Stimulated activated CD4-positive, alpha-beta T cell treated with anti-CD3 and anti-CD28 coated beads, TNF-alpha, amount 100 ng/mL, for 4 hours (primary cell): ENCODE data around the gene ENTR1.
A peak's percentile ranks its signal among the peaks of the same experiment; 100 is the strongest.

ENCODE experiments used
- DNase-seq, 3 experiments: peaks; one replicate each; pipeline ENCODE4 v3.0.0-alpha.2; 2020; ENCODE audit warnings: low read depth in 3 of 3

Gene ENTR1

DNA sequence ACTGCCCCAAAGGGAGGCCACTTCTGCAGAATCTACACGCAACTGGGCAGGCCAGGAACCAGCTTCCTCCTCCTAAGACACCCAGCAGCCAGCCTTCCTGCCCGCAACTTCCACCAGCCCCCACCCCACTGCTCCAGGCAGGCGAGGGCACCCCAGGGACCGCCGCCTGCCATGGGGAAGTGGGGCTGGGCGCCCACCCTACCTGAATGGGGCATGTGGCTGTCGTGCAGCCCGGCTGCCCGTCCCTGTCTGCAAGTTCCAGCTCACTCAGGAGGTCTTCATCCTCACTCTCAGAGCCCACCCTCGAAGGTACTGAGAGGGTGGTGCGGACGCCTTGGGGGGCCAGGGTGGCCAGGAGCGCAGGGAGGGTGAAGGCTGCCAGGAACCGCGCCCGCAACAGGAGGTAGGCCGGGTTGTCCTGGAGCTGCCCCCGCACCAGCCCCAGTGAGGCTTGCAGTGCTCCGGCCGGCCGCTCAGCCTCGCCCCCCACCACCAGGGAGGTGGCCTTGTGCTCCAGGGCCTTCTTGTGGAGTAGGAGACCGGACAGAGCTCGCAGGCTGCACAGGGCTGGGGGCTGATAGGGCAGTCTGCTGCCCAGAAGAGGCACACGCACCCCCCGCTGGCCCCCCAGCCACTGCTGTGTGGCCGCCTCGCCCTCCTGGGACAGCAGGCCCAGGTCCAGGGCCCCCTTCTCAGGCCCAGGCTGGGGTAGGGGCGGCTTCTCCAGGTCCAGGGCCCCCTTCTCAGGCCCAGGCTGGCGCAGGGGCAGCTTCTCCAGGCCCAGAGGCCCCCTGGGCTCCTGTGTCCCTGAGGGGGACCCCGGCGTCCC is 32.9 kb downstream of the ENTR1 start:
- no peak for DNase-seq

DNA sequence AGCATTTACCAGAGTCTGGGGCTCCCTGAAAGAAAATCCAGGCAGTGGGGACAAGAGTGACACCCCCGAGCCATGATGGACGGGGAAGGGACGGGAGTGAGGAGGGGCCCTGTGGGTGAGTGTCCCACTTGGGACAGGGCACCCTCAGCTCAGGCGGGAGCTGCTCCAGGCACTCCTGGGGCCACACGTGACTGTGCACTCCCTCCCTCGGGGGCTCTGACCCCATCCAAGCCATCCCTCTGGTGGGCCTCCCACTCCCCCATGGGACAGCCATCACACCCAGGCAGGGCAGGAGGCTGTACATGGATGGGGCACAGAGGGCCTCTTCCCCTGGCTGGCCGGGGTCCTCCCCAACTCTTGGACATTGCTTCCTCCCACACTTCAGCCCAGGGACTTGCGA is 34.0 kb downstream of the ENTR1 start:
- DNase-seq: no peak

DNA sequence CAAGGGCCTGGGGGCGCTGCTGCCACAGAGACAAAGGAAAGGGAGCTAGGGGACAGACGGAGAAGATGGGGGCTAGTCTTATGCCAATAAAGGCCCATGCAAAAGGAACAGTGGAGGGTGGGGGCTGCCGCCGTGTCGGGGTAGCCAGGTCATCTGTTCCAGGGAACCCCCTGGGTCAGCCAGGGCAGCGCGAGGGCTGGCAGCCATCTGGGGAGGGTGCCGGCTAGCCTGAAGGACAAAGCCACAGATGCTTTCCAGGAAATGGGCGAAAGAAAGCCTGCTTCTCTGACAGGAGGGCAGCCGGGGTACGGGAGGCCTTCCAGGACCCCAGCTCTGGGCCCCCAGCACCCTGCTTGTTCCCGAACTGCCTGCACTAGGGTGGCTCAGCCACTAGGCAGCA is 35.3 kb downstream of the ENTR1 start:
- DNase-seq: no peak

DNA sequence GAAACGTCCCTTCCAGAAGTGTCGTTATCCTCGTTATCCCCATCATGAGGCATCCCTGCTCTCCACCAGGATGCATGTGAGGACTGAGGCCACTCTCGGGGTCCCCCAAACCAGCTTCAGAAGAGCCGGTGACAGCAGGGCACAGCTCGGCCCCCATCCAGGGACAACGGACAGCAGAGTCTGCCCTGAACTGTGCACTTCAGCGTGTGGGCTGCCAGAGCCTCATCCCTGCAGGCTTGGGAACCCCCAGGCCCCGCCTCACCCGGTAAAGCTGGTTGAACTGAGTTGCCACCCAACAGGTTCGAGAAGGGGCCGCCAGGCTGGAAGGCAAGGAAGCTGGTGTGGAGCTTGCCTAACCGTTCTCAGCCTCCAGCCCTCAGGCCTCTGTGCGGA is 36.2 kb downstream of the ENTR1 start:
- DNase-seq: no peak

DNA sequence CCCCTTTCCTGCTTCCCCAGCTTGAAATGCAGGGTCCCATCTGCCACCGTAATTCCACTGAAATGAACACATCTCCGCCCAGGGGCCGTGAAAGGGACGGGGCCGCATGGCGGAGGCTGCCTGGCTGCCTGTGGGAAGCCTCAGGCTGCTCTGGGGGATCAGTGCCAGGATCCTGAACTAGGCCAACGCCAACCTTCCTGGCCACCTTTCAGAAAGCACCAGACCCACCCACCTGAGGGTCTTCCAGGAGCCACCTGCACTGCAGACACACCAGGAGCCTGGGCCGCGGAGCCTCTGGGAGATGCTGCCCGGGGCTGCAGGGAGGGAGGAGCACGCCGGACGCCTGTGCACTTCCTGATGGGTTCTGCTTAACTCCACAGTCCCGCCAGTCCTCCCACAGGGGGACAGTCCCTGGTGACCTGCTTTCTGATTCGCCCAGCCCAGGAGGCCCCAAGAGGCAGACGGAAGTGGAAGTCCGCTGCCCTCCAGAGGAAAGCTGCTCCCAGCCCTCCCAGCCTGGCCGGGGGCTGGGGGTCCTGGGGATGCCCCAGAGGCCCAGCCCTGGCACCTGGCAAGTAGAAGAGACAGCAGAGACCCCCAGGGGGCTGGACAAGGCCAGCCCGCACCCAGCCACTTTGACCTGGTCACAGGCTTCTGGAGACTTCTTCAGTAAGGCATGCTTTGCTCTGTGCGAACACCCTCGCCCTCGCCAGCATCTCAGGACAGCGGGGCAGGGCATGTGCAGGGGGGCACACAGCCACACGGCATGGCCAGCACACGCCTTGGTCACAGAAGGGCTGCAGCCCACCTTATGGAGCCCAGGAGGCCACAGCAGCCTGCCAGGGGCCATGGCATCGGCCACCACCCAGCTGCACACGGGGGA is 36.9 kb downstream of the ENTR1 start, which contains the start of gene CARD9:
TSS of gene CARD9 (minus strand) at position 370 of the 883 bp plus-strand sequence. CDS start 1,591 bp downstream, outside the sequence.
- no peak for DNase-seq

DNA sequence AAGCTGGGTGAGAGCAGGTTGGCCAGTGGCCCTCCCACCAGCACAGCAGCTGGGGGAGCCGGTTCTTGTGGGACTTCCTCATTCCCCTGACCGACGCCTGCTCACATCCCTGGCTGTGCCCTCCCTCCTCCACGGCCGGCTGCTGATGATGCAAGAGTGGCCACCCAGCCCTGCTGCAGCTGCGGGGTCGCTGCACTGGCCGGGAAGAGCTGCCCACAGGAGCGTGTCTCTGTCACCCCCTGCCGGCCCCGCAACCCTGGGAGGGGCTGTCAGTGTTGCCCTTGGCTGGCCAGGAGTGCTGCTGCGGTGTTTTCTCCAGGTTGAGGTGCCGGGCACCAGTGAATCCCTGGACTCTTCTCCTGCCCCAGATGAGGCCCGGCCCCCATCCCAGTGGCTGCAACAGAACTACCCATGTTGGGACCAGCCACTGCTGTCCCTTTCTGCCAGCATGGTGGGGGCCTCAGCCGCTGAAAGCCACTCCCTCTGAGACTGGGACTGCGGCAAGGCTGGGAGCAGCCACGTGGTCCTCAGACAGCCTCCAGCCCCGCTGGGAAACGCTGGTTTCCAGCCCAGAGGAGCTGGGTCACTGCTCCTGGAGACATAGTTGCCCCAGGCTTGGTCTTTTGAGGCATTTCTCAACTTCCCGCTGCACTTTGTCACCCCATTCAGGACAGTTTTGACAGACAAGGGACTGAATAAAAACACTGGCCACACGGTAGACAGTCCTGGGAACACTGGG is 37.7 kb downstream of the ENTR1 start:
- no peak for DNase-seq

DNA sequence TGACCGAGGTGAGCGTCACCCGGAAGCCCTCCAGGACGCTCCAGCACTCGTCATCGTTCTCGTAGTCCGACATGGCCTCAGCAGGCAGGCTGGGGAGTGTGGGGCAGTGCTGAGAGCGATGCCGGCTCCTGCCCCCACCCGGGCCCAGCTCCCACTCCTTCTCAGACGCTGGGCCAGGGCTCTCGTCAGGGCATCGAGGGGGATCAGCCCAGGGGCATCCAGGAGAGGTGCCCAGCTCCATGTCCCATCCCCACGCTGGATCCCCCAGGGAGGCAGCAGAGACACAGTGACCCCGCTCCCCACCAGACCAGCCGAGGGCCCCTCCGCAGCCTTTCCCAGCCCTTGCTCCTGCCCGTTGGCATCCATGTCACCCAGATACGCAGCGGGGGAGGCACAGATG is 38.4 kb downstream of the ENTR1 start:
- DNase-seq: no peak

DNA sequence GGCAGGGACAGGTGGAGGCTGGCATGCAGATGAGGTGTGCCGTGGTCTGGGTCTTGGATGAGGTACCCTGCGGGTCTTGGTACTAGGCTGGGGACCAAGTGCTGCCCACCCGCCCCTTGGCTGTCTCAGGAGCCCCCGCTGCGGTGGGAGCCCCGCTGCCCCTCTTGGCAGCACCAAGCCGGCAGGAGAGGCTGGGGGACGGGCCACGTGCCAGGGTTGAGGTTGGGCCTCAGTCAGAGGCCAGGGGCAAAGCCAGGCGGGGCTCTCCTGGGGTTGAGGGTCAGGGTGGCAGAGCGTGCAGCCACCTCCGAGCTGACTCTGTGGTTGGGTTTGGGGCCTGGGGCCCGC is 38.9 kb downstream of the ENTR1 start:
- no peak for DNase-seq

DNA sequence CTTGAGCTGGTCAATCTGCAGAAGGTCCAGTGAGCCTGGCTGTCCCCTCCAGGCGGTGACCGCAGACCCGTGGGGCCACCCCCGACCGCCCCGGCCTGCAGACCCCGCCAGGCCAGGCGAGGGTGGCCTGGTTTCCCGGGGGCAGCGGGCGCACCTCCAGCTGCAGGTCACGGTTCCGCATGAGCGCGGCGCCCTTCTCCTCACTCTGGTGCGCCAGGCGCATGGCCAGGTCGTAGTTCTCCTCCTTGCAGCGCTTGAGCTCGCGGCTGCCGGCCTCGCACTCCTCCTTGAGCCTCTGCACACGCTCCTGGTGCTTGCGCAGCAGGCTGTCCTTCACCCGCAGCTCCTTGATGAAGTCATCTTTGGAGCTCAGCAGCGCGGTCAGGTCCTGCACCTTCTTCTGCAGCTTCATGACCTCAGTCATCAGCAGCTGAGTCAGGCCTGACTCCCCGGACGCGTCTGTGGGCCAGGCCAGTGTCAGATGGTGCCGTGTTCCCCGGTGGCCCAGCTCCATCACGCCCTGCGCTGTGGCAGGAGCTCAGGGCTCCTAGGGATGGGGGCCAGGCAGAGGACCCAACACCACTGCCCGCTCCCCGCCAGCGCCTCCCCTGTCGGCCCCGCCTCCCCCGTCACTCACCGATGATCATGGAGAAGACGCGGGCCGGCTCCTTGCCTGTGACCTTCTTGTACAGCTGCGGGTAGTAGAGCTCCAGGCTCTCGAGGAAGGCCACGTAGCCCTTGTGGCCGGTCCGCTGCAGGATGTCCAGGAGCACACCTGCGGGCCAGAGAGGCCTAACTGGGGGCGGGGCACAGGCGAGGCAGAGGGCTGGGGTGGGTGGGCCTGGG is 39.5 kb downstream of the ENTR1 start:
- no peak for DNase-seq

DNA sequence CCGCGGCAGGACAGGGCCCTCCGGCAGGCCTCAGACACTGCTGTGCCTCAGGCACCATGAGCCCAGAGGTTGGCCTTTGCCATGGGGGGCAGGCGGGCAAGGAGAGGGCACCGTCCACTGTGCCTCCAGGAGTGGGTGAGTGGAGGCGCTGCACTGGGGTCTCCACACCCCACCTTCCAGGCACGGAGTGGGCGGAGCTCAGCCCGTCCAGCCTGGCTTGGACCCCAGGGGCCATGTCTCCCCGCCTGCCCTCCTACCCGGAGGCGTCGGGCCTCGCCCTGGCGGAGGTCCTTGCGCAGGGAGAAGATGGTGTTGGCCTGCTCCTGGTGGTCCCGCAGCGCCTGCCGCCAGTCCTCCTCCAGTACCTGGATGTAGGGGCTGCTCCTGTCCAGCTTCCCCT is 40.4 kb downstream of the ENTR1 start:
- no peak for DNase-seq

DNA sequence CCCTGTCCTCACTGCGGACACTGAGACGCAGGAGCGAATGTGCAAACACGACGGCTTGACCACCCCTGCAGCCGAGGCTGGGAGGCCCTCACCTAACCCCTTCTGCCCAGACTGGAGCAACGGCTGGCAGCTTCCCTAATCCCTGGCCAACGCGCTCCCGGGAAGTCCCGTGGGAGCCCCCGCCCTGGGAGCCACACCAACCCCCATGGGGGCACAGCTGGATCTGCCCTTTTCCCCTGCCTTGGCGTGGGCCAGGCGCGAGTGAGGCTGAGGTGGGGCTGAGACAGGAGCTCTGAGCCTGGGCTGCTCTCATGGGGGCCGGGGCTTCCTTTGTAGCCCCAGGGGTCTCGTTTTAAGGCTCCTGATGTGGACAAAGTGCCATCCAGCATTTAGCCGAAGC is 42.2 kb downstream of the ENTR1 start:
- no peak for DNase-seq

DNA sequence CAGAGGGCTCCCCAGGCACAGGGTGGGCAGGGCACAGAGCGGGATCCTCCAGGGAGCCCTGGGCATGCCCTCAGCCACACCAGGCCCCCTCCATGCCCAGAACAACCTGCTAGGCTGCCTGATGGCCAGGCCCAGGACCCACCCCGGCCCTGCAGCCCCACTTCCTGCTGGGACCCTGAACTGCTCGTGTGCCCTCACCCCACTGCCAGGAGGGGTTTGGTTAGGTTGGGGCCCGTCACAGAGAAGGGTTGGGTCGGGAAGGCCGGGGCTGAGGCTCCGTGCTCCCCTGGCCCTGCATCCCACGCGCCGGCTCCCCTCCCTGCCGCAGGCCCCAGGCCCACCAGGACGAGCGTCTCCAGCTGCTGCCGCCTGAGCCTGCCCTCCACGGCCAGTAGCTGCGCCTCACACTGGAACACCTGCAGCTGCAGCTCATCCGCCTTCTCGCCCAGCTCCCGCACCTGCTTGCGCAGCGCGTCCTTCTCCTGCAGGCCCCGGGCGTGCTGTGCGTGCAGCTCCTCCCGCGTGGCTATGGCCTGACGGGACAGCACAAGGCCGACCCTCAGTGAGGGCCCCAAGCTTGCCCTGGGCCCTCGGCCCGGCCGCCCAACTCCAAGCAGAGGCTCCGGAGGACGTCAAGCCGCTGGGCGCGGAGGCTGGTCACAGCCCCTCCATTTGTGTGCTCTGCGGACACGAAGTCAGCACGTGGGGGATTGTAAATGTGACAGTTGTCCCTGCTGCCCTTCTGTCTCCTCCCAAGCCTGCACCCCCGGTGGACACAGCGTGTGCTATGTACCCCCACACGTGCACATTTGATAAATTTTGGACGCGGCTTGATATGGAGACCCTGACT is 42.9 kb downstream of the ENTR1 start:
- no peak for DNase-seq

DNA sequence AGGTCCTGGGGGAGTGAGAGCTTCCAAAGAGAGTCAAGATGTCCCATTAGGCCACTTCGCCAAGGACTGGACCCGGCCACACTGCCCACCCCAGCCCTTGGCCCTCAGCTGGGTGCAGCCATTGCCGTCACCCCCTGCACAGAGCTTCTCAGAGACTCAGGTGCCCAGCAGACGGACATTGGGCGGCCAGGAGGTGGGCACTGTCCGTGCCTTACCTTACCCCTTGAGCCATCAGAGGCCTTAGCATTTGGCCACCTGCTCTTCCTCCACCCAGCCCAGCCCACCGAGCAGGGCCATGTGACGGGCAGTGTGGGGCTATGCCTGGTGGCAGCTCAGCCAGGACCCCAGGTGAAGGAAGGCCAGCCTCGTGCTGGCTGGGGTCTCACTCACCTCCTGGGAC is 43.6 kb downstream of the ENTR1 start:
- no peak for DNase-seq

DNA sequence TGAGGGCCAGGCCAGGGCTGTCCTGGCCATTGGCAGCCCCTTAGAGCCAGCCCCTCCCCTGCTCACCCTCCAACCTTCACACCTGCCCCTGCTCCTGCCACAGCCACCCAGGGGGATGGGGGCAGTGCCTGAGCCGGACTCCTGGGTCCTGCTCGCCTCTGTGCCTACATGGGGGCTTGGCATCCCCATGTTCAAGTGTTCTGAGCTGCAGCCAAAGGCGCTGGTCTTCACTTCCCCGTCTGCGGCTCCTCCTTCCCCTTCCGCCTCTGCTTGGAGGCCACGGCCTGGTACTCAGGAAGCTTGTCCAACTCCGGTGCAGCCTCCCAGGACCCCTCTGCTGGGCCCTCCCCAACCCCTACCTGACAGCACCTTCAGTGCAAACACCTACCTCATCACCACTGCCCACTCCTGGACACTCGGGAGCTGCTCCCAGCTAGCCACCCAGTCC is 44.6 kb downstream of the ENTR1 start:
- DNase-seq: no peak

DNA sequence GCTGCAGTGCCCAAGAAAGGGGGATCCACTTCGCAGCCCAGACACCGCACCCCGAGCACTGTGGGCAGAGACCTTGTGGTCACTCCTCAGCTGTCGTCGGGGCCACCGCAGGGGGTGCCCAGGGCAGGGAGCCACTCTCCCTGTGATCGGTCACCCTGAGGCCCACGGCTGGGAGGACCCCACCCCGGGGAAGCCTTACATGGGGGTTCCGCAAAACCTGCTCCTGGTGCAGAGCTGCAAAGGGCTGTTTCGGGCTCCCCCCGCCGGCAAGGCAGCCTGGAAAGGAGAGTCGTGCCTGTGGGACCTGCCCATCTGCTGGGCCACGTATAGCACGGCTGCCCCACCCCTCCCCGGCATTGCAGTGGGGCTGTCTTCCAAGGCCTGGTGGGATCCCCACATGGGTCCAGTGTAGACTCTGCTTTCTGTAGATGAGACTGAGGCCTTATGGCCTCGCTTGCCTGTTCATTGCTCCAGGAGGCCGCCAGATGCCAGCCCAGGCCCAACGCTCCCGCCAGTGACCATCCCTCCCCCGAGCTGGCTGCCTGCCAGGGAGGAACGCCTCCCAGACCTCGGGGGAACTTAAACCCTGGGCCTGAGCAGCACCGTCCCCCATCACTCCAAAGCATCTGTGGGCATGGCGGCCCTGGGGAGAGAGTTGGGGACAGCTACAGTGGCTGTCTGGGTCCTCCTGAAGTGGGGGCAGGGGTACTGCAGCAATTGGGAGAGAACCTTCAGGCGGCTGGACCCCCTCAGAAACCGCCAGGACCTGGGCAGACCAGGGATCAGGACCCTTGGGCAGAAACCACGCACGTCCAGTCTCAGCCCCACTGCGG is 45.3 kb downstream of the ENTR1 start:
- no peak for DNase-seq

DNA sequence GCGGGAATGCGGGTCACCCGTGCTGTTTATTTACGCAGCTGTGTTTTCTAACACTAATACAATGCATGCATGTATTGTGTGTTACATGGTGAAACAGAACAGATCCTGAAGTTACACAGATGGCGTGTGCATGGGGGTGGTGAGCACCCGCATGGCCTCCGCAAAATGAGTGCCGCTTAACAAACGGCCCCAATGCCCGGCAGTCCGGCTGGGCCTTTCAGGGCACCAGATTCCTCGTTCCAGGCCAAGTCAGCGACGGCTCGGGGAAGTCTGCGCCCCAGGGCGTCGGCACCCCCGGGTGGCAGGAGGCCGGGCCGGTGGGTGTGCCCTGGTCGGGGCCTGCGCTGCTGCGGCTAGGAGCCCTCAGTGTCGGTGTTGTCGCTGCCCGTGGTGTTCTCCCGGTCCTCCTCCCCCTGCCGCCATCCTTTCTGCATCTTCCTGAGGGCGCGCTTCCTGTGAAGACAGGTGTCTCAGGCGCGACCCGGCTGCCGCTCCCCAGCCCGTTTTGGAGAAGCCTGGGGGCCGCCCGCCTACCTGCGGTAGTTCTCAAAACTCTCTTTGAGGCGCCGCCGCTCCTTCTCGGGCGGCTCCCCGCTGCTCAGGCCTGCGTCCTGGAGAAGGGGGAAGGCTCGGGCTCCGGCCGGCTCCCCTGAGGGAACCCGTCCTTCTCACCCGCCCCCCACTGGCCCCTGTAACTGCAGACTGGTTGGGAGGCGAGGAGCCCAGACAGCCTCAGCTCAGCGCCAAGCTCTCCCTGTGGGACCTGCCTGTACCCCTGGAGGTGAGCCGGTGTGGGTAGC is 46.3 kb downstream of the ENTR1 start:
- DNase-seq: no peak

DNA sequence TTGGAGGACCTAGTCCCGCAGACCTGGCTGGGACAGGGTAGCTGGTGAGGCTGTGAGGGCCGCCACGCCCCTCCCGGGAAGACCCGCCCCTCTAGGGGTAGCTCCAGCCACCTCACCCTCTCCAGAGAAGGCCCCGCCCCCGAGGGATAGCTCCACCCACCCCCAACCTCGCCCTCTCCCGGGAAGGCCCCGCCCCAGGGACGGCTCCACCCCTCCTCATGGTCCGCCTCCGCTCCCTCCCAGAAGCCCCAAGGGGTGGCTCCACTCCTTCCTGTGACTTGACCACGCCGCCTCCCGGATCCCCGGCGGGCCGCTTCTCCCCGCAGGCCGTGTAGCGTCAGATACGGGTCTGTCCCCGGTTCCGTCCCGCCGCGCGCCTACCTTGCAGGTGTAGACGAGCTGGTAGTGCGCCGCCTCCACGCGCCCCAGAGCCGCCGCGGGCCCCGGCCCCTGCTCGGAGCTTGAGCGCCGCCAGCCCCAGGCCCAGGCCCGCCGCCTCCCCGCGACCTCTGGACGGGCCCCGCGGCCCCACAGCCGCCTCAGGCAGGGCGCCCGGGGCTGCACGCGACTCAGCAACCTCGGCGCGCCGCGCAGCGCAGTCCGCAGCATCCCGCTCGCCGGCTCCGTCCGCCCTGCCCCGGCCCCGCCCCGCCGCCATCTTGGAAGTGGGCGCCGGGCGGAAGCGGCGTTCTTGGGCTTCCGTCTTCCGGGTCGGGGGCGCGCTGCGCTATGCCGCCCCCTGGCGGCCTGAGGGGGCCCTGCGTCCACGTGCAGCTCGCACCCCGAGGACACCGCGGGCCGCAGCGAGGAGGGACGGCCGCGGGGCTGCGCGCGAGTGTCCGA is 47.1 kb downstream of the ENTR1 start, which contains the start of gene DNLZ:
TSS of gene DNLZ (minus strand) at position 639 of the 843 bp plus-strand sequence. CDS start at position 609, 30 bp downstream.
- peak; percentile 94 to 98 (median 94) for DNase-seq

DNA sequence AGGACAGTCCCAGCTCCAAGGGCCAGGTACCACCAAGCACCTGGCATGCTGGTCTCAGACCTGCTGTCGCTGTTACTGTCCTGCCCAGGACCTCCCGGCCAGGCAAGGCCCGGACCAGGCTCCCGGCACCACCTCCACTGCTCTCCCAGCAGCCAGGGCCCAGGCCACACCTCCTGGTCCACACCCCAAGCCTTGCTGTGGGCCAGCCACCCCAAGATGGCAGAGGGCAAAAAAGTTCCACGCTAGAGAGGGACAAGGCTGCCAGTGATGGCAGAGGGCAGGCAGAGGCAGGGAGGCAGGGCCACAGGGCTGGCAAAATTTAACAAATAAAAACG is 48.0 kb downstream of the ENTR1 start:
- DNase-seq: no peak
